K562 (cell line): Measurements from ENCODE around the gene LRRC25. TPM values are rescaled to one million over a fixed set of nuclear protein-coding genes. Genes with fewer than 3 reads are reported as not detected.
A peak's percentile ranks its signal among the peaks of the same experiment; 100 is the strongest.

Experiments used
- AFF1 ChIP-seq, 2 experiments: fragments of 450-650 bp; IDR thresholded peaks; 2 replicates each; pipeline ENCODE4 v1.6.1; 2018; ENCODE audit warnings: mild to moderate bottlenecking in 2 of 2, low read depth in 1 of 2; ENCODE audit not compliant: partially characterized antibody in 2 of 2
- CHD2 ChIP-seq: IDR thresholded peaks from 2 replicates; pipeline ENCODE4 v1.6.1; 2011; ENCODE audit warnings: low read depth, low read length
- ETV1 ChIP-seq: fragments of 450-650 bp; conservative IDR thresholded peaks from 2 replicates; pipeline ENCODE4 v1.6.1; 2016; ENCODE audit warnings: missing genetic modification characterization, control low read depth, low read depth, missing compliant biosample characterization
- FOXA3 ChIP-seq, 2 experiments: fragments of 450-650 bp in 1 of 2; sonication (generic) in 1 of 2; formaldehyde crosslinking; IDR thresholded peaks in 1 of 2; conservative IDR thresholded peaks in 1 of 2; 2 replicates each; pipeline versions ENCODE4 v1.4.0 to v1.8.0; 2020 to 2022; ENCODE audit warnings: mild to moderate bottlenecking in 2 of 2, missing genetic modification reagents in 1 of 2
- FOXJ3 ChIP-seq: sonication (generic); formaldehyde crosslinking; IDR thresholded peaks from 2 replicates; pipeline ENCODE4 v1.4.0; 2020; ENCODE audit warnings: mild to moderate bottlenecking, missing genetic modification reagents
- LCOR ChIP-seq: sonication (generic); formaldehyde crosslinking; IDR thresholded peaks from 2 replicates; pipeline ENCODE4 v1.8.0; 2022; ENCODE audit warnings: mild to moderate bottlenecking, missing genetic modification reagents
- NONO ChIP-seq, 2 experiments: fragments of 200-400 bp in 1 of 2; fragments of 450-650 bp in 1 of 2; formaldehyde crosslinking in 1 of 2; IDR thresholded peaks; 2 replicates each; pipeline ENCODE4 v1.6.1; 2017; ENCODE audit warnings: low read depth in 2 of 2, mild to moderate bottlenecking in 2 of 2, moderate library complexity in 2 of 2, low read length in 1 of 2
- PKNOX1 ChIP-seq: fragments of 450-650 bp; IDR thresholded peaks from 2 replicates; pipeline ENCODE4 v1.6.1; 2016
- RBFOX2 ChIP-seq: fragments of 200-400 bp; formaldehyde crosslinking; IDR thresholded peaks from 2 replicates; pipeline ENCODE4 v1.6.1; 2017; ENCODE audit warnings: low read depth, mild to moderate bottlenecking, low read length, moderate library complexity
- SAFB2 ChIP-seq: fragments of 200-400 bp; formaldehyde crosslinking; IDR thresholded peaks from 2 replicates; pipeline ENCODE4 v1.6.1; 2018; ENCODE audit warnings: borderline replicate concordance, low read length, low read depth, moderate library complexity; ENCODE audit not compliant: severe bottlenecking
- SOX6 ChIP-seq: fragments of 450-650 bp; IDR thresholded peaks from 2 replicates; pipeline ENCODE4 v1.6.1; 2014; ENCODE audit warnings: mild to moderate bottlenecking
- SREBF2 ChIP-seq: sonication (generic); formaldehyde crosslinking; IDR thresholded peaks from 2 replicates; pipeline ENCODE4 v1.4.0; 2020; ENCODE audit warnings: mild to moderate bottlenecking, missing genetic modification reagents
- SUPT5H ChIP-seq: fragments of 450-650 bp; IDR thresholded peaks from 2 replicates; pipeline ENCODE4 v1.6.1; 2016
- USF1 ChIP-seq: sonication (generic); formaldehyde crosslinking; IDR thresholded peaks from 2 replicates; pipeline ENCODE4 v1.9.0; 2022; ENCODE audit warnings: mild to moderate bottlenecking, missing genetic modification reagents
- VEZF1 ChIP-seq: fragments of 200-800 bp; sonication (Bioruptor generic); IDR thresholded peaks from 2 replicates; pipeline ENCODE4 v1.6.1; 2017; ENCODE audit warnings: missing genetic modification characterization, missing compliant biosample characterization
- ZFPM2 ChIP-seq: fragments of 250-450 bp; sonication (Bioruptor Pico); IDR thresholded peaks from 2 replicates; pipeline ENCODE4 v1.5.1; 2022; ENCODE audit warnings: mild to moderate bottlenecking
- ZNF395 ChIP-seq: fragments of 200-800 bp; sonication (Bioruptor generic); IDR thresholded peaks from 2 replicates; pipeline ENCODE4 v1.6.1; 2017; ENCODE audit warnings: missing genetic modification characterization, missing compliant biosample characterization
- ZSCAN32 ChIP-seq: fragments of 450-650 bp; formaldehyde crosslinking; IDR thresholded peaks from 2 replicates; pipeline ENCODE4 v1.4.0; 2020; ENCODE audit warnings: mild to moderate bottlenecking, moderate library complexity
- polyA plus RNA-seq, 8 experiments: library from polyadenylated mRNA; depleted of rRNA in 4 of 8; stranded (reverse) in 5 of 8; unstranded in 3 of 8; fragments of >200 nt; fragmentation: Nextera tagmentation in 2 of 8; fragmentation: Illumina TruSeq in 1 of 8; extraction: Ambion mirVana in 2 of 8; extraction: Trizol in 1 of 8; gene quantifications; 2 replicates each; pipeline versions ENCODE4 v1.2.1 to v1.2.3, GENCODE V29; 2011 to 2014; ENCODE audit warnings: inconsistent platforms in 1 of 8, missing spikeins in 1 of 8
- total RNA-seq, 7 experiments: library from RNA; depleted of rRNA in 6 of 7; stranded (reverse); fragments of >200 nt in 6 of 7; fragmentation: Illumina TruSeq in 2 of 7; extraction: Trizol in 2 of 7; gene quantifications; 2 replicates each; pipeline versions ENCODE4 v1.2.1 to v1.2.3, GENCODE V29; 2011 to 2021; ENCODE audit warnings: low replicate concordance in 1 of 7

Gene LRRC25
- total and polyA plus RNA-seq, 9 of the 15 experiments (the other 6 are each of a cell fraction or from before 2014, with no cell fraction given) = 0.07 to 0.36 (median 0.10) TPM; not detected in 3

GRCh38 chr19:18414504-18415177 lies 17.2 kb upstream of the LRRC25 start (continued):
- TF ChIP-seq USF1 (CRISPR knock-in tag) = 0 out of 2 replicates have a peak, but pooled peaks have one; percentile 6
- peak; percentile 10; the same call in 1 of the 2 replicates for TF ChIP-seq ZSCAN32 (CRISPR knock-in tag)
- TF ChIP-seq RBFOX2 = peak; percentile 47
- TF ChIP-seq AFF1 (IDR thresholded peaks at IDR 0.05; ENCODE audit: low read depth in 1 of 2, partially characterized antibody in 2 of 2) = no peak
- TF ChIP-seq ETV1 = no peak
- peak in 1 of 2 experiments; percentile 40; a peak in 1 of 4 replicates for TF ChIP-seq FOXA3 (CRISPR knock-in tag; conservative IDR thresholded peaks at IDR 0.05 in 1 of 2, IDR thresholded peaks at IDR 0.05 in 1 of 2)
- no peak for TF ChIP-seq SOX6
- peak; percentile 67 for TF ChIP-seq SUPT5H
- TF ChIP-seq ZNF395 (CRISPR knock-in tag) = peak; percentile 85; the same call in 1 of the 2 replicates
- TF ChIP-seq VEZF1 (CRISPR knock-in tag) = no peak
- TF ChIP-seq PKNOX1 = no peak
- TF ChIP-seq FOXJ3 = no peak
- TF ChIP-seq SAFB2 = no peak
- no peak for TF ChIP-seq SREBF2 (CRISPR knock-in tag)
- TF ChIP-seq NONO (IDR thresholded peaks at IDR 0.05; ENCODE audit: low read depth in 2 of 2, low read length in 1 of 2) = no peak
- peak; percentile 4; the same call in 1 of the 2 replicates for TF ChIP-seq CHD2
- TF ChIP-seq LCOR (CRISPR knock-in tag) = 0 out of 2 replicates have a peak, but pooled peaks have one; percentile 8
- TF ChIP-seq ZFPM2 (CRISPR knock-in tag) = 0 out of 2 replicates have a peak, but pooled peaks have one; percentile 8
